A673 (cell line): ENCODE measurements around the gene TCEA2. TPM values are rescaled to one million over a fixed set of nuclear protein-coding genes. Genes with fewer than 3 reads are reported as not detected.

Experiments
- BruUV-seq: library from RNA; stranded (reverse); fragments of 400-500 nt; replicated peaks from 2 replicates; lab custom pipeline; 2021; lab: Mats Ljungman, UMichigan
- CTCF ChIA-PET: fragments of 300-600 bp; sonication (Branson Sonifier 250); formaldehyde crosslinking; loops from one replicate; lab custom pipeline; 2022; ENCODE audit warnings: antibody characterized with exemption; lab: Charles Lee
- POLR2A ChIA-PET: fragments of 300-600 bp; sonication (Branson Sonifier 250); formaldehyde crosslinking; loops from one replicate; lab custom pipeline; 2022; ENCODE audit warnings: antibody characterized with exemption; ENCODE audit not compliant: low non-redundant PET; lab: Charles Lee
- DNase-seq: peaks from one replicate; pipeline ENCODE4 v3.0.0-alpha.2; 2015; ENCODE audit warnings: low spot score
- H3K27ac ChIP-seq: fragments of 200-600 bp; sonication (generic); 2 replicates; pipeline ENCODE4 v1.5.1; 2016; ENCODE audit warnings: mixed run types, low read depth, mild to moderate bottlenecking, mixed read lengths, antibody characterized with exemption, low read length; ENCODE audit not compliant: poor library complexity, severe bottlenecking
- H3K27me3 ChIP-seq: fragments of 200-600 bp; sonication (generic); replicated peaks from 2 replicates; pipeline ENCODE4 v1.6.1; 2017; ENCODE audit warnings: mixed run types, low read depth, mild to moderate bottlenecking, mixed read lengths, antibody characterized with exemption, low read length; ENCODE audit not compliant: insufficient read depth, poor library complexity
- H3K36me3 ChIP-seq: fragments of 200-600 bp; sonication (generic); 2 replicates; pipeline ENCODE4 v1.6.1; 2016; ENCODE audit warnings: mixed run types, mild to moderate bottlenecking, mixed read lengths, antibody characterized with exemption, low read length; ENCODE audit not compliant: insufficient read depth, poor library complexity, severe bottlenecking
- H3K4me1 ChIP-seq: fragments of 200-600 bp; sonication (generic); 2 replicates; pipeline ENCODE4 v1.6.1; 2017; ENCODE audit warnings: mixed run types, mild to moderate bottlenecking, mixed read lengths, antibody characterized with exemption, low read length; ENCODE audit not compliant: insufficient read depth, poor library complexity, severe bottlenecking
- H3K4me3 ChIP-seq: fragments of 200-600 bp; sonication (generic); 2 replicates; pipeline ENCODE4 v1.5.1; 2016; ENCODE audit warnings: low read depth, mixed run types, mild to moderate bottlenecking, mixed read lengths, low read length; ENCODE audit not compliant: poor library complexity, severe bottlenecking
- H3K9me3 ChIP-seq: fragments of 200-600 bp; sonication (generic); 2 replicates; pipeline ENCODE4 v1.6.1; 2016; ENCODE audit warnings: mixed run types, low read depth, mild to moderate bottlenecking, mixed read lengths, antibody characterized with exemption, low read length; ENCODE audit not compliant: poor library complexity, severe bottlenecking
- EZH2 ChIP-seq: fragments of 200-600 bp; sonication (generic); IDR thresholded peaks from 2 replicates; pipeline ENCODE4 v1.6.1; 2017; ENCODE audit warnings: borderline replicate concordance, low read depth, mild to moderate bottlenecking, mixed read lengths, antibody characterized with exemption, low read length; ENCODE audit not compliant: poor library complexity, severe bottlenecking
- intact Hi-C: fragments of 100-400 bp; cut with micrococcal nuclease; formaldehyde crosslinking; loops from one replicate; pipeline ENCODE4 v1.10.0; 2022; ENCODE audit not compliant: unreplicated experiment
- total RNA-seq: library from RNA; stranded (reverse); gene quantifications from 2 replicates; pipeline ENCODE4 v1.2.3, GENCODE V29; 2021
- TF ChIP-seq, protein P1 (sequence below): fragments of 300-800, 200-600 bp; sonication (generic); conservative IDR thresholded peaks from 2 replicates; pipeline ENCODE4 v1.5.1; 2017; ENCODE audit warnings: low read depth, mild to moderate bottlenecking, antibody characterized with exemption, low read length, moderate library complexity, mixed read lengths

Gene TCEA2
- total RNA-seq, 1 experiment from 2014 or later, result 35.0 TPM

DNA sequence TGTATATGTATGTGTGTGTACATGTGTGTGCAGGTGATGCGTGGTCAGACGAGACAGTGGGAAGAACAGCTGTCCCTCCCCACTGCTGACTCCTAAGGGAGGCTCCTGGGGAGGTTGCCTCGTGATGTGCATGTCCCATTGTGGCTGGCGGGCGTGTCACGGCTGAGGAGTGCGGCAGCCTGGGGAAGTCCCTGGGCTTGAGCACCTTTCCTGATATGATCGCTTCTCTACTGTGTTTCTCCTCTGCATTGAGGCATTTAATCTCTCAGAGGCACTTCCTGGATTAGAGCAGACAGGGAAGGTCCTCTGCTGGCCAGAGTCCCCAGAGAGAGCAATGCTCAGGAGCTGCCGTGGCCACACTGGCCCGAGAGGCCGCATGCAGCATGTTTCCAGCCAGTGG is 32.9 kb downstream of the TCEA2 start:
- no TSS peak for BruUV-seq
- TF ChIP-seq, protein P1, sequence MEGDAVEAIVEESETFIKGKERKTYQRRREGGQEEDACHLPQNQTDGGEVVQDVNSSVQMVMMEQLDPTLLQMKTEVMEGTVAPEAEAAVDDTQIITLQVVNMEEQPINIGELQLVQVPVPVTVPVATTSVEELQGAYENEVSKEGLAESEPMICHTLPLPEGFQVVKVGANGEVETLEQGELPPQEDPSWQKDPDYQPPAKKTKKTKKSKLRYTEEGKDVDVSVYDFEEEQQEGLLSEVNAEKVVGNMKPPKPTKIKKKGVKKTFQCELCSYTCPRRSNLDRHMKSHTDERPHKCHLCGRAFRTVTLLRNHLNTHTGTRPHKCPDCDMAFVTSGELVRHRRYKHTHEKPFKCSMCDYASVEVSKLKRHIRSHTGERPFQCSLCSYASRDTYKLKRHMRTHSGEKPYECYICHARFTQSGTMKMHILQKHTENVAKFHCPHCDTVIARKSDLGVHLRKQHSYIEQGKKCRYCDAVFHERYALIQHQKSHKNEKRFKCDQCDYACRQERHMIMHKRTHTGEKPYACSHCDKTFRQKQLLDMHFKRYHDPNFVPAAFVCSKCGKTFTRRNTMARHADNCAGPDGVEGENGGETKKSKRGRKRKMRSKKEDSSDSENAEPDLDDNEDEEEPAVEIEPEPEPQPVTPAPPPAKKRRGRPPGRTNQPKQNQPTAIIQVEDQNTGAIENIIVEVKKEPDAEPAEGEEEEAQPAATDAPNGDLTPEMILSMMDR, result no peak
- no peak for TF ChIP-seq EZH2
- intact Hi-C loops, result no loop called here
- Histone ChIP-seq H3K27me3 (peaks cover 2% of the 10 kb centered on the region), H3K9me3 (no peaks in the 10 kb centered on the region), H3K27ac (no peak overlapping the region), H3K4me3 (no peak overlapping the region), H3K36me3 (no peaks in the 10 kb centered on the region), H3K4me1 (no peaks in the 10 kb centered on the region)
- no peak for DNase-seq
- ChIA-PET POLR2A (no interaction called here), CTCF (interaction anchor here (1.1 kb wide), 1 partner anchor 24 kb away, joined by 3 read pairs; no protein-coding TSS in a partner anchor)

GRCh38 chr20:64096535-64096934 is 33.5 kb downstream of the TCEA2 start:
- no peak for DNase-seq
- peaks cover 8% of the 10 kb centered on the region for H3K27me3 ChIP-seq
- H3K27ac ChIP-seq, result no peak overlapping the region
- ChIA-PET CTCF (interaction anchor here (1.1 kb wide), 1 partner anchor 23 kb away, joined by 3 read pairs; no protein-coding TSS in a partner anchor), POLR2A (no interaction called here)
- no TSS peak for BruUV-seq
- H3K4me1 ChIP-seq, result no peaks in the 10 kb centered on the region
- H3K36me3 ChIP-seq, result no peaks in the 10 kb centered on the region
- TF ChIP-seq, protein P1, result no peak
- no peak for TF ChIP-seq EZH2
- intact Hi-C loops, result no loop called here
- H3K9me3 ChIP-seq, result no peaks in the 10 kb centered on the region
- H3K4me3 ChIP-seq, result no peak overlapping the region

DNA sequence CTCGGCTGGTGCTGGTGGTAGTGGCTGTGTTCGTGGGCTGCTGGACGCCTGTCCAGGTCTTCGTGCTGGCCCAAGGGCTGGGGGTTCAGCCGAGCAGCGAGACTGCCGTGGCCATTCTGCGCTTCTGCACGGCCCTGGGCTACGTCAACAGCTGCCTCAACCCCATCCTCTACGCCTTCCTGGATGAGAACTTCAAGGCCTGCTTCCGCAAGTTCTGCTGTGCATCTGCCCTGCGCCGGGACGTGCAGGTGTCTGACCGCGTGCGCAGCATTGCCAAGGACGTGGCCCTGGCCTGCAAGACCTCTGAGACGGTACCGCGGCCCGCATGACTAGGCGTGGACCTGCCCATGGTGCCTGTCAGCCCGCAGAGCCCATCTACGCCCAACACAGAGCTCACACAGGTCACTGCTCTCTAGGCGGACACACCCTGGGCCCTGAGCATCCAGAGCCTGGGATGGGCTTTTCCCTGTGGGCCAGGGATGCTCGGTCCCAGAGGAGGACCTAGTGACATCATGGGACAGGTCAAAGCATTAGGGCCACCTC is 35.5 kb downstream of the TCEA2 start:
- BruUV-seq, result no TSS peak
- Histone ChIP-seq H3K36me3 (no peaks in the 10 kb centered on the region), H3K4me3 (no peak overlapping the region), H3K27ac (no peak overlapping the region), H3K4me1 (no peaks in the 10 kb centered on the region), H3K9me3 (no peaks in the 10 kb centered on the region), H3K27me3 (peaks cover 28% of the 10 kb centered on the region)
- no peak for TF ChIP-seq EZH2
- TF ChIP-seq, protein P1, result no peak
- intact Hi-C loops, result no loop called here
- DNase-seq, result no peak
- POLR2A ChIA-PET, result no interaction called here
- CTCF ChIA-PET, result no interaction called here
